Panc1 (cell line): Measurements from ENCODE around the gene SULT2B1.

Source experiments
- CTCF ChIP-seq: fragments of 450-650 bp; IDR thresholded peaks from 2 replicates; pipeline ENCODE4 v1.5.1; 2017; ENCODE audit warnings: mild to moderate bottlenecking
- POLR2AphosphoS5 ChIP-seq: IDR thresholded peaks from 2 replicates; pipeline ENCODE4 v1.6.1; 2012; ENCODE audit warnings: mild to moderate bottlenecking, low read depth, low read length, moderate library complexity
- TCF7L2 ChIP-seq: IDR thresholded peaks from 2 replicates; pipeline ENCODE4 v1.6.1; 2011; ENCODE audit warnings: mild to moderate bottlenecking, low read depth, low read length, inconsistent platforms

- TF ChIP-seq CTCF: no peak
- TF ChIP-seq TCF7L2: no peak
- TF ChIP-seq POLR2AphosphoS5: no peak
Measured at GRCh38 chr19:48623556-48624066, 71.6 kb downstream of the SULT2B1 start.
